HG03565 (cell line): Measurements from ENCODE around the gene MBD3L5.
"Not testable (repeated sequence)": the region's sequence is repeated elsewhere in the genome, so short reads cannot be mapped to it uniquely, and the experiment has no call there.

Experiments
- ATAC-seq: cut with Tn5 transposase; IDR thresholded peaks from one replicate; pipeline ENCODE4 v1.9.1; 2021; ENCODE audit warnings: mild to moderate bottlenecking, moderate library complexity; ENCODE audit not compliant: unreplicated experiment

Gene MBD3L5

GRCh38 chr19:7030278-7030677 lies at the start of gene MBD3L5:
Gene MBD3L5, plus strand, starts transcription at chr19:7030578. Its CDS starts 34 bp downstream, at chr19:7030612.
- not testable (repeated sequence) for ATAC-seq

DNA sequence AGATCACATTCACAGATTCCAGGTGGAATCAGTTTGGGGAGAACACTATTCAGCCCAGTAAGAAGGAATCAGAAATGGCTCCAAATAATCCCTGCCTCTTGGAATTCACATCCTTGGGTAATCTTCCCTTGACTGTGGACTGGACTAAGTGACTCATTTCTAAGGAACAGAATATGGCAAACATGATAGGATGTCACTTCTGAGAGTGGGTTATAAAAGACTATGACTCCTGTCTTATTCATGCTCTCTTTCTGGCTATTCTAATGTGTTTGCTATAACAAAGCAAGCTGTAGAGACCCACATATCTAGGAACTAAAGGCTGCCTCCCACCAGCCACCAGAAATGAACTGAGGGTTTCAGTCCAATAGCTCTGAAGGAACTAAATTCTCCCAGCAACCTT lies 46.9 kb upstream of the MBD3L5 start:
- ATAC-seq = no peak

DNA sequence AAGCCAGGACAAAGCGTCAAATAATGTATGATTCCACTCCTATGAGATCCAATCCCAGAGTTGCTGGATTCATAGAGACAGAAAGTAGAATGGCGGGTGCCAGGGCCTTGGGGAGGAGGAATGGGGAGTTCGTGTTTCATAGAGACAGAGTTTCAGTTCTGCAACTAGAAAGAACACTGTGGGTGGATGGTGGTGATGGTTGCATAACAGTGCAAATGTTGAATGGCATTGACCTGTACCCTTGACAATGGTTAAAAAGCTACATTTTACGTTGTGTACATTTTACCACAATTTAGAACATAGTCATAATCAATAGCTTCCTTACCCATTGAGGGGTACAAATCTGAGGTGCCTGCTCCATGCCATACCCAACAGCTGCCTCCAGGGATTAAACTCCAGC lies 42.5 kb upstream of the MBD3L5 start:
- no peak for ATAC-seq

- ATAC-seq = no peak
Observed at GRCh38 chr19:6988257-6988656, 42.1 kb upstream of the MBD3L5 start.

DNA sequence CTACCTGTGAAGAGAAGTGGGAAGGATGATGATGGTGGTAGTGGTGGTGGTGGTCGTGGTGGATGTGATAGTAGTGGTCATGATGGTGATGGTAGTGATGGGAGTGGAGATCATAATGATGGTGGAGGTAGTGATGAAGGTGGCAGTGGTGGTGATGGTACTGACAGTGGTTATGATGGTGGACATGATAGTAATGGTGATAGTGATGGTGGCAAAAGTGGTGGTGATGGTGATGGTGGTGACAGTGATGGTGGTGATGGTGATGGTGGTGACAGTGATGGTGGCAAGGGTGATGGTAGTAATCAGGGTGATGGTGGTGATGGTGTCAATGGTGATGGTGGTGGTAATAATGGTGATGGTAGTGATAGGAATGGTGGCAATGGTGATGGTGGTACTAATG lies 35.3 kb upstream of the MBD3L5 start:
- ATAC-seq = no peak

- no peak for ATAC-seq
Observed at GRCh38 chr19:6996810-6997209, 33.6 kb upstream of the MBD3L5 start.

GRCh38 chr19:6997679-6998445 lies 32.5 kb upstream of the MBD3L5 start:
- no peak for ATAC-seq

GRCh38 chr19:6999933-7000332 lies 30.4 kb upstream of the MBD3L5 start:
- ATAC-seq = no peak

GRCh38 chr19:7000333-7000732 lies 30.0 kb upstream of the MBD3L5 start:
- ATAC-seq = no peak

GRCh38 chr19:7000816-7001215 lies 29.6 kb upstream of the MBD3L5 start:
- no peak for ATAC-seq

- ATAC-seq = no peak
Observed at GRCh38 chr19:7004313-7004931, 26.0 kb upstream of the MBD3L5 start.

GRCh38 chr19:7006135-7006704 lies 24.2 kb upstream of the MBD3L5 start:
- no peak for ATAC-seq

DNA sequence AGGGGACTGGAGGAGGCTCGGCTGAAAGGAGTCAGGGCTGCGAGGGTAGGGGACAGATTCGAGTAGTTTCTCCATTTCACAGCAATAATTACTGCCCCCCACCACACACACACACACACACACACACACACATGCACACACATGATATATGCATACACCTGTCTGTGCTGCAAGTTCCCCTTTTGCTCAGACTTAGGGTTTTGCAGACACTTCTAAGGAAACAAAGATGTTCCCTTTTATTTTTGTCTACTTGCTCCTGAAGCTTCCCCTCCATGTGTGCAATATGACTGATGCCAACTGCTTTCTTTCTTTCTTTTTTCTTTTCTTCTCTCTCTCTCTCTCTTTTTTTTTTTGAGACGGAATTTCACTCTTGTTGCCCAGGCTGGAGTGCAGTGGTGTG lies 22.5 kb upstream of the MBD3L5 start:
- ATAC-seq = no peak

DNA sequence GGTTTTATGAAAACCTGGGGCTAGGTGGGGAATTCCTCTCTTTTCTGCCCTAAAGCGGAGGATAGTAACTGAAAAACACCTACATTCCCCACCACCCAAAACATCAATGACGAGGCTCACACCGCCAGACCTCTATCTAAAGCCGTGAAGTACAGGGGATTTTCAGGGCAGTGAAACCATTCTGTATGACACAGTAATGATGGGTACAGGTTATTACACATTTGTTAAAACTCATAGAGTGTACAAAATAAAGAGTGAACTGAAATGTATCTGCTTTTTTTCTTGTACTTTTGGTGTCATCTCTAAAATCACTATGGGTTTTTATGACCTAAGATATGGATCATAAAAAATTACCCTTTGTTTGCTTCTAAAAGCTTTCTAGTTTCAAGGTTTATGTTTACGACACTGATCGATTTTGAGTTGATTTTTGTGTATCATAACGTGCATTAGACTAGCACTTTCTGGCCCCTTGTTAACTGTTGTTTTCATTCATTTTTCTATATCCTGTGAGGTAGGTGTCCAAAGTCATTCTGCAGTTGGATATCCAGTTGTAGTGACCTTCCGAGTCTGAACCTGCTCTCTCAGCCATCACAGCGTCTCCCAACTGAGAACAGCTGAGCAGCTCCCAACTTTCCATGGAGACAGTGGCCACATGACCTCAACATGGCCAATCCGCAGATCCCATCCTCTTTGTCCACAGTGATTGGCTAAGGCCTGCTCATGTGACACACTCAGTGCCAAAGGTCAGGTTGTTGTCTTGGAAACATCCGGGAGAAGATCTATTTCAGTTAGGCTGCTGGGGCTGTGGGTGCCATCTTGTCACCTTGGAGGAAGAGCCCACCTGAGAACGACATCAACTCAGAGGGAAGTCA lies 19.4 kb upstream of the MBD3L5 start:
- no peak for ATAC-seq

DNA sequence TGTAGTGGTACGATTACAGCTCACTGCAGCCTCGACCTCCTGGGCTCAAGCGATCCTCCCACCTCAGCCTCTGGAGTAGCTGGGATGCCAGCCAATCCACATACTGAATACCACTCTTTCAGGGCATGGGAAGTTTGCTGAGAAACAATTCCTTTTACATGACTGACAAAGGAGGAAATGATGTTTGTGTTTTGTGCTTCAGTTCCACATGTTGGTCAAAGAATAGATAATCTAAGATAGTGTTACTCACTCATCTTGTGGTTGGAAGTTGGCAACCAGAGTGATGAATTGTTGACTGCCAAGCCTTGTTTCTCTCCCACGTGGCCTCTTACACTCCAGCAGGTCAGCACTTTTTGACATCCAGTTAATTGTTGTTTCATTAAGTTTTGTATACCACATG lies 16.7 kb upstream of the MBD3L5 start:
- ATAC-seq = no peak

- no peak for ATAC-seq
Observed at GRCh38 chr19:7018828-7019227, 11.6 kb upstream of the MBD3L5 start.

DNA sequence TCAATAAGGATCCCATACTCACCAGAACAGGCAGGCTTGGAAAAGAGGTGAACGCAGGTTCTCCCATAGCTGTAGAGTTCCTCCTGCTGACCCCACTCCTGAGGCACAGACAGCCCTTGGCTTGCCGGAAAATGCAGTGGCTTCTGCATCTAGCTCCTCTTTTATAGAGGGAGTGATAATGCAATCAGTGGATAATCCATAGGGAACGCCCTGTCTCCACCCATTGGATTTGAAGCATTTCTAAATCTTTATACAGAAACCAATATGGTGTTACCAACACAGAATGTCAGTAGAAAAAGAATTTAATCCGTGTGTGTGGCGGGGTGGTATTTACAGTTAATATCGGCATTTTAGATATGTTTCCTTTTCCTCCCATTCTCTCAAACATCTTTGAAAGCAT lies 9.0 kb upstream of the MBD3L5 start, which contains the start of gene MBD3L2B:
Gene MBD3L2B, minus strand, starts transcription at position 101 of the 400 bp plus-strand sequence. Its CDS starts 34 bp downstream, at position 67.
- ATAC-seq = not testable (repeated sequence)

DNA sequence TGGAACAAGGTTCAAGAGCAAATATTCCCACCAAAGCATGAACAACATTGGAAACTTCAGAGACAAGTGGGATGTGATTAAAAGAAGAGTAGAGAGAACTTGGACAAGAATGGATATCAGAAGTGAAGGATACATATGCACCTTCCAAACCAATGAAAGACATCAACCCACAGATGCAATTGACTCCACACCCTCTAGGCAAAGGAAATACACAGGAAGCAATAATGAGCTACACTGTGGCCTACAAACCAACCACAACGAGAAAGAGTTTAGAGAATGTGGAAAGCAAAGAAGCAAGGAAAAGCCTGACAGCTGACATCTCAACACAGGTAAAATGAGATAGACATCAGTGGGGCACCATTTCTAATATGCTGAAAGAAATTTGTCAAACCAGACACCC lies 1.6 kb upstream of the MBD3L5 start:
- not testable (repeated sequence) for ATAC-seq

DNA sequence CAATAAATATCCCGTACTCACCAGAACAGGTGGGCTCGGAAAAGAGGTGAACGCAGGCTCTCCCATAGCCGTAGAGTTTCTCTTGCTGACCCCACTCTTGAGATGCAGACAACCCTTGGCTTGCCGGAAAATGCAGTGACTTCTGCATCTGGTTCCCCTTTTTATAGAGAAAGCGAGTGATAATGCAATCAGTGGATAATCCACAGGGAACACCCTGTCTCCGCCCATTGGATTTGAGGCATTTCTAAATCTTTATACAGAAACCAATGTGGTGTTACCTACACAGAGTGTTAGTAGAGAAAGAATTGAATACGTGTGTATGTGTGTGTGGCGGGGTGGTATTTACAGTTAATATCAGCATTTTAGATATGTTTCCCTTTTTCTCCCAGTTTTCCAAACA lies 9.7 kb downstream of the MBD3L5 start, which contains the start of gene MBD3L4:
Gene MBD3L4, minus strand, starts transcription at position 101 of the 400 bp plus-strand sequence. Its CDS starts 35 bp downstream, at position 66.
- not testable (repeated sequence) for ATAC-seq

DNA sequence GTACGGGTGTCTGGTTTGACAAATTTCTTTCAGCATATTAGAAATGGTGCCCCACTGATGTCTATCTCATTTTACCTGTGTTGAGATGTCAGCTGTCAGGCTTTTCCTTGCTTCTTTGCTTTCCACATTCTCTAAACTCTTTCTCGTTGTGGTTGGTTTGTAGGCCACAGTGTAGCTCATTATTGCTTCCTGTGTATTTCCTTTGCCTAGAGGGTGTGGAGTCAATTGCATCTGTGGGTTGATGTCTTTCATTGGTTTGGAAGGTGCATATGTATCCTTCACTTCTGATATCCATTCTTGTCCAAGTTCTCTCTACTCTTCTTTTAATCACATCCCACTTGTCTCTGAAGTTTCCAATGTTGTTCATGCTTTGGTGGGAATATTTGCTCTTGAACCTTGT lies 11.2 kb downstream of the MBD3L5 start:
- ATAC-seq = not testable (repeated sequence)

DNA sequence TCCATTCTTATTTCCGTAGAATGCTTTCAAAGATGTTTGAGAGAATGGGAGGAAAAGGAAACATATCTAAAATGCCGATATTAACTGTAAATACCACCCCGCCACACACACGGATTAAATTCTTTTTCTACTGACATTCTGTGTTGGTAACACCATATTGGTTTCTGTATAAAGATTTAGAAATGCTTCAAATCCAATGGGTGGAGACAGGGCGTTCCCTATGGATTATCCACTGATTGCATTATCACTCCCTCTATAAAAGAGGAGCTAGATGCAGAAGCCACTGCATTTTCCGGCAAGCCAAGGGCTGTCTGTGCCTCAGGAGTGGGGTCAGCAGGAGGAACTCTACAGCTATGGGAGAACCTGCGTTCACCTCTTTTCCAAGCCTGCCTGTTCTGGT lies 18.6 kb downstream of the MBD3L5 start, which contains the start of gene MBD3L2:
Gene MBD3L2, plus strand, starts transcription at position 301 of the 400 bp plus-strand sequence. Its CDS starts 53 bp downstream, at position 354.
- not testable (repeated sequence) for ATAC-seq
